ENCODE measurements around the gene MYH14.

DNA sequence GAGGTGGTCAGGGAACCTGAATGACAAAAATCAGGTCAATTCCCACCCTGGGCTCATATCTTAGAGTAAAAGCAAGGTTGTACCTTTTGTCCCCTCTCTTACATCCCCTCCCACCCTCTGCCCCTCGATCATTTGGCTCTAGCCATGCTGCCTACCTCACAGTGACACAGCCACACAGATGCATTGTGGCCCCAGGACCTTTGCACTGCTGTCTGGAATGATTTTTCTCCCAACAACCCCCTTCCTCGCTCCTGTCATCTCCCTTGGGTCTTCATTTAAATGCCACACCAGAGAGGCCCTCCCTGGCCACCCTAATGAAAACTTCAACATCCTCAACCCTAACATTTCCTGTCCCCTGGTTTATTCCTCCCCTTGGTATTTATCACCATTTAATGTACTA lies 4.3 kb downstream of the MYH14 start:
- TF ChIP-seq, protein P1, sequence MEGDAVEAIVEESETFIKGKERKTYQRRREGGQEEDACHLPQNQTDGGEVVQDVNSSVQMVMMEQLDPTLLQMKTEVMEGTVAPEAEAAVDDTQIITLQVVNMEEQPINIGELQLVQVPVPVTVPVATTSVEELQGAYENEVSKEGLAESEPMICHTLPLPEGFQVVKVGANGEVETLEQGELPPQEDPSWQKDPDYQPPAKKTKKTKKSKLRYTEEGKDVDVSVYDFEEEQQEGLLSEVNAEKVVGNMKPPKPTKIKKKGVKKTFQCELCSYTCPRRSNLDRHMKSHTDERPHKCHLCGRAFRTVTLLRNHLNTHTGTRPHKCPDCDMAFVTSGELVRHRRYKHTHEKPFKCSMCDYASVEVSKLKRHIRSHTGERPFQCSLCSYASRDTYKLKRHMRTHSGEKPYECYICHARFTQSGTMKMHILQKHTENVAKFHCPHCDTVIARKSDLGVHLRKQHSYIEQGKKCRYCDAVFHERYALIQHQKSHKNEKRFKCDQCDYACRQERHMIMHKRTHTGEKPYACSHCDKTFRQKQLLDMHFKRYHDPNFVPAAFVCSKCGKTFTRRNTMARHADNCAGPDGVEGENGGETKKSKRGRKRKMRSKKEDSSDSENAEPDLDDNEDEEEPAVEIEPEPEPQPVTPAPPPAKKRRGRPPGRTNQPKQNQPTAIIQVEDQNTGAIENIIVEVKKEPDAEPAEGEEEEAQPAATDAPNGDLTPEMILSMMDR (IDR thresholded peaks at IDR 0.05; ENCODE audit: insufficient read depth, low read length, poor library complexity, severe bottlenecking), result no peak
- no peak for TF ChIP-seq EZH2phosphoT487 (conservative IDR thresholded peaks at IDR 0.05; ENCODE audit: low read length)
